Fibroblast of villous mesenchyme (primary cell): Measurements from ENCODE around the gene COQ9. TPM values are rescaled to one million over a fixed set of nuclear protein-coding genes. Genes with fewer than 3 reads are reported as not detected.
A peak's percentile ranks its signal among the peaks of the same experiment; 100 is the strongest.

Experiments used
- DNase-seq: peaks from one replicate; pipeline ENCODE4 v3.0.0-alpha.2; 2010; ENCODE audit warnings: low read depth
- H3K4me3 ChIP-seq: 2 replicates; pipeline ENCODE4 v1.5.1; 2011; ENCODE audit warnings: low read depth, mild to moderate bottlenecking, low read length
- total RNA-seq: library from RNA; depleted of rRNA; stranded (reverse); fragments of >200 nt; gene quantifications from 2 replicates; pipeline ENCODE4 v1.2.3, GENCODE V29; 2012
- TF ChIP-seq, protein P1 (sequence below): IDR thresholded peaks from 2 replicates; pipeline ENCODE4 v1.5.1; 2012; ENCODE audit warnings: low read depth, mild to moderate bottlenecking, low read length; ENCODE audit not compliant: insufficient read depth

Gene COQ9
- total RNA-seq, 1 donor: 44.5 TPM

DNA sequence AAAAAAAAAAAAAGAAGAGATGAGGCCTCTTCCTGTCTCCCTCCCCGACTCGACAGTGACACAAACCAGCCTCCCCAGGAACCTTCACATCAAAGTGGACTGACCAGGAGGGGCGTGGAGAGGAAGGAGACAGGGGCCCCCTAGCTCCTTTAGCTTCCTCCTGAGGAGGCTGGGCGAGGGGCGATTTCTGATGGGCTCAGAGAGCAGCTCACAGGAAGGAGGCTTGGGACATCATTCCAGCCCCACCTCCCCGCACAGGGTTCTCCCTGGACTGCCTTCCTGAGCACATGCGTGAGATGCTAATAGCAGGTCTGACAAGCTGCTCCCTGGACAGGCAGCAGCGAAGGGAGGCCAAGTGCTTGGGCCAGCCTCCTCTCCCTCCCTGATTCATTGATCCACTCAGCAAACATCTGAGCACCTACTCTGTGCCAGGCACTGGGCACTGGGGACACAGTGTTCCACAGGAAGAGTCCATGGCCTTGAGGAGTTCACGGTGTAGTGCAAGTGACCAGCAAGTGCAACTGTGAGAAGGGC lies 53.4 kb downstream of the COQ9 start:
- TF ChIP-seq, protein P1, sequence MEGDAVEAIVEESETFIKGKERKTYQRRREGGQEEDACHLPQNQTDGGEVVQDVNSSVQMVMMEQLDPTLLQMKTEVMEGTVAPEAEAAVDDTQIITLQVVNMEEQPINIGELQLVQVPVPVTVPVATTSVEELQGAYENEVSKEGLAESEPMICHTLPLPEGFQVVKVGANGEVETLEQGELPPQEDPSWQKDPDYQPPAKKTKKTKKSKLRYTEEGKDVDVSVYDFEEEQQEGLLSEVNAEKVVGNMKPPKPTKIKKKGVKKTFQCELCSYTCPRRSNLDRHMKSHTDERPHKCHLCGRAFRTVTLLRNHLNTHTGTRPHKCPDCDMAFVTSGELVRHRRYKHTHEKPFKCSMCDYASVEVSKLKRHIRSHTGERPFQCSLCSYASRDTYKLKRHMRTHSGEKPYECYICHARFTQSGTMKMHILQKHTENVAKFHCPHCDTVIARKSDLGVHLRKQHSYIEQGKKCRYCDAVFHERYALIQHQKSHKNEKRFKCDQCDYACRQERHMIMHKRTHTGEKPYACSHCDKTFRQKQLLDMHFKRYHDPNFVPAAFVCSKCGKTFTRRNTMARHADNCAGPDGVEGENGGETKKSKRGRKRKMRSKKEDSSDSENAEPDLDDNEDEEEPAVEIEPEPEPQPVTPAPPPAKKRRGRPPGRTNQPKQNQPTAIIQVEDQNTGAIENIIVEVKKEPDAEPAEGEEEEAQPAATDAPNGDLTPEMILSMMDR: no peak
- DNase-seq: peak; percentile 23

DNA sequence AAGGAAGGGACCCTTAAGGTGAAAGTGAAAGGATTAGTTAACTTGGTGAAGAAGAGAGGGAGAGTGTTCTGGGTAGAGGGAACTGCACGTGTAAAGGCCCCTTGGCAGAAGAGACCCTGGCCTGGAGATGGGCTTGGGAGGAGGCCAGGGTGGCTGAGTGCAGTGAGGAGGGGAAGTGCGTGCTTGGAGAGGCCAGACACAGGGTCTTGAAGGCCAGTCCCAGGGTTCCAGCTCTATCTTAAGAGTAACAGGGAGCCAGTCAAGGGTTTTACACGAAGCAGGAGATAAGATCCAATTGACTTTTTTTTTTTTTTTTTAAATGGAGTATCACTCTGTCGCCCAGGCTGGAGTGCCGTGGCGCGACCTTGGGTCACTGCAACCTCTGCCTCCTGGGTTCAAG lies 54.2 kb downstream of the COQ9 start:
- DNase-seq: no peak
- TF ChIP-seq, protein P1: no peak
- no peak overlapping the region for H3K4me3 ChIP-seq

More for the DNA sequence above, 53.4 kb downstream of the COQ9 start:
- no peak overlapping the region for H3K4me3 ChIP-seq

DNA sequence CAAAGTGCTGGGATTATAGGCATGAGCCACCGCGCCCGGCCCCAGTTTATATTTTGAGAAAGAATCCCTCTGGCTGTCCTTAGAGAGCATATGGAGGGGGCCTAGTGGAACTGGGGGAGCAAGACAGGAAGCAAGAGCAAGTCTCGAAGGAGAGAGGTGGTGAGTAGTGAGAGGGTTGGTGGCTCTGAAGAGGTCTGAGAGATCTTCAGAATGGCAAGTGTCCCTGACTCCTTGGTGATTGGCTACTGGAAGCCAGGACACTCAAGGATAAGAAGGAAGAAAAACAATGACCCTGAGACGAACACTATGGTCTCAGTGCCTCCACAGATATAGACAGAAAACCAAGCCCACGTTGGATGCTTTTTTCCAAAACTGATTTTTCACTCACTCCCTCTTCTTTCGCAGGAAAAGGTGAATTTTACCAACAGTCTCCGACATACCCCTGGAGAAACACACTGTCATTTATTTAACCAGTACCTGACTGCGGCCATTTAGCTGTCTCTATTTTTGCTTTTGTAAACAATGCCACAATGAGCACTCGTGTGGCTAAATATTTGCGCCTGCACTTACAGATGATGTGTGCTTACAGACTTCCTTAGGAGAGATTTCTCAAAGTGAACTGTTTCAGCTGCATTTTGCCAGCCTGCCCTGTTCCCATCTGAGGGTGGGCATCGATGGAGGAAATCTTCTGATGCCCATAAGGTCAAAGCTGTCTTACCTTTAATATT lies 54.9 kb downstream of the COQ9 start:
- TF ChIP-seq, protein P1: no peak
- no peak for DNase-seq
- H3K4me3 ChIP-seq: no peak overlapping the region

DNA sequence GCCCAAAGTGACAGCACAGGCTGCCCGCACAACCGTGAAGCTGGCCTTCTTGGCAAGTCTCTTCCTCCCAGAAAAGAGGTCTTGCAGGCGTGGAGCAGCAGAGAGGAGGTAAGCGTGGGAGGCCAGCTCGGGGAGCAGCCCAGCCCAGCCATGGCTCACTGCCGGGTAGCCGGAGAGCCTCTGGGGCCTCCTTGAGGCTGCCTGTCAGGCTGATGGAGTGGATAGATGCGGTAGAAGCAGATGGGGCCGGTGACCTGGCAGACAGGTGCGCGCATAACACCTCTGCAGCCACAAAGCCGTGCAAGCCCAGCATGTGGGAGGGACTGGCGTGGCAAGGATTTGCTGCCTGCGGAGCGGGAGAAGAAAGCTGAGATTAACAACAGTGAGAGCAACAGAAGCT lies 56.1 kb downstream of the COQ9 start:
- H3K4me3 ChIP-seq: no peak overlapping the region
- DNase-seq: no peak
- TF ChIP-seq, protein P1: no peak

DNA sequence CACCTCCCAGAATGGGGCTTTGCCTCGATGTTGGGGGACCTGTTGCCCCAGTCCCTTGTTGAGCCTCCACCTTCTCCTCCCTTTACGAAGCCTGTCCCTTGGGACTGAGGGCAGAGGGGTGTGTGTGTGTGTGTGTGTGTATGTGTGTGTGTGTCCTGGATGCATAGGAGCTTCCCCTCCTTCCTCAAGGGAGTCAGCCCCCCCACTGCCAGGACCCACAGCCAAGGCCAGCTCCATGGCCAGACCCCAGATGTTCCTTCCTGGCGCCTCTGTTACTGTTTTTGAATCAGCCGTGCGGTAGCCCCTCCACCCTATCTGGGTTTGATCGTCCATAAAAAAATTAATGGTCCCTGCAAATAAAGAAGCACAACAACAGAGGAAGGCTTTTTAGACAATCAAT lies 56.7 kb downstream of the COQ9 start:
- DNase-seq: no peak
- H3K4me3 ChIP-seq: no peak overlapping the region
- TF ChIP-seq, protein P1: no peak

DNA sequence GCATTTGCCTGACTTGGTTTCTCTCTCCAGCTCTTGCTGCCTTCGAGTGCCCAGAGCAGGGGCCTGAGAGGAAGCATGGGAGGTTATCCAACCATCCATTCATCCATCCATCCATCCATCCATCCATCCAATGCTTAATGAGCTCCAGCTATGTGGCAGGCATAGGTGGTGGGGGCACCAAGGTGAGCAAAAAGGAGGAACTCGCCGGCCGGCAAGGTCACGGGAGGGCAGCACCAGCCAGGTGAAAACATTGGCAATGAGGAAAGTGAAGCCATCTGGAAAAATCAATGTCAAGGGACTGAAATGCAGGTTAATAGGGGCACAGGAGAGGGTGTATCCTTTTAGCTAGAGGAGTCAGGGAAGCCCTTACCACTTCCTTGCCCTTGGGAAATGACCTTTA lies 57.2 kb downstream of the COQ9 start:
- TF ChIP-seq, protein P1: no peak
- no peak overlapping the region for H3K4me3 ChIP-seq
- DNase-seq: no peak
